SU-DHL-6 (cell line): Measurements from ENCODE around the gene GTF3C1.
A peak's percentile ranks its signal among the peaks of the same experiment; 100 is the strongest.

ENCODE experiments used
- H2AFZ ChIP-seq: fragments of 200-600 bp; sonication (generic); 2 replicates; pipeline ENCODE4 v1.6.1; 2014; ENCODE audit warnings: low read depth, mild to moderate bottlenecking, moderate library complexity, mixed read lengths, antibody characterized with exemption, low read length; ENCODE audit not compliant: severe bottlenecking
- H3F3A ChIP-seq: fragments of 200-600 bp; shearing (Covaris generic); 2 replicates; pipeline ENCODE4 v1.6.0; 2016; ENCODE audit warnings: antibody characterized with exemption, mild to moderate bottlenecking; ENCODE audit not compliant: insufficient read depth
- H3K27ac ChIP-seq: fragments of 200-600 bp; sonication (generic); 2 replicates; pipeline ENCODE4 v1.5.1; 2016; ENCODE audit warnings: low read depth, mild to moderate bottlenecking, low read length, moderate library complexity, mixed read lengths
- H3K27me3 ChIP-seq: fragments of 200-600 bp; sonication (generic), shearing (Covaris generic); 2 replicates; pipeline ENCODE4 v1.6.0; 2014; ENCODE audit warnings: mild to moderate bottlenecking, low read length
- H3K36me3 ChIP-seq: fragments of 200-600 bp; sonication (generic); 2 replicates; pipeline ENCODE4 v1.6.1; 2014; ENCODE audit warnings: mild to moderate bottlenecking, low read length, mixed read lengths
- H3K4me2 ChIP-seq: fragments of 300-600, 200-600 bp; shearing (Covaris generic), sonication (generic); 2 replicates; pipeline ENCODE4 v1.6.0; 2014; ENCODE audit warnings: low read length, low read depth, mild to moderate bottlenecking; ENCODE audit not compliant: poor library complexity, severe bottlenecking
- H3K4me3 ChIP-seq: fragments of 200-600 bp; sonication (generic); 2 replicates; pipeline ENCODE4 v1.5.1; 2014; ENCODE audit warnings: antibody characterized with exemption, low read length, mild to moderate bottlenecking, mixed read lengths; ENCODE audit not compliant: insufficient read depth, poor library complexity, severe bottlenecking
- H3K79me2 ChIP-seq: fragments of 200-600 bp; sonication (generic); 2 replicates; pipeline ENCODE4 v1.6.1; 2014; ENCODE audit warnings: mild to moderate bottlenecking, low read length, moderate library complexity; ENCODE audit not compliant: insufficient read depth
- H3K9ac ChIP-seq: fragments of 200-600 bp; sonication (generic); 2 replicates; pipeline ENCODE4 v1.7.0; 2014; ENCODE audit warnings: mild to moderate bottlenecking, low read length
- H3K9me2 ChIP-seq: fragments of 200-600 bp; sonication (generic); replicated peaks from 2 replicates; pipeline ENCODE4 v1.6.1; 2014; ENCODE audit warnings: low read length; ENCODE audit not compliant: insufficient read depth
- H3K9me3 ChIP-seq: fragments of 200-600 bp; sonication (generic); 2 replicates; pipeline ENCODE4 v1.6.1; 2014; ENCODE audit warnings: low read length, mixed read lengths; ENCODE audit not compliant: insufficient read depth
- H4K20me1 ChIP-seq: fragments of 200-600 bp; sonication (generic); 2 replicates; pipeline ENCODE4 v1.6.1; 2014; ENCODE audit warnings: low read depth, mild to moderate bottlenecking, antibody characterized with exemption, low read length, moderate library complexity, mixed read lengths
- CTCF ChIP-seq: fragments of 200-600 bp; sonication (generic); IDR thresholded peaks from one replicate; pipeline ENCODE4 v1.5.1; 2017; ENCODE audit warnings: antibody characterized with exemption, mild to moderate bottlenecking, low read length, moderate library complexity; ENCODE audit not compliant: insufficient read depth, poor library complexity, severe bottlenecking
- EZH2phosphoT487 ChIP-seq: fragments of 200-600 bp; sonication (generic), shearing (Covaris generic); conservative IDR thresholded peaks from 2 replicates; pipeline ENCODE4 v1.6.1; 2018; ENCODE audit warnings: mild to moderate bottlenecking, antibody characterized with exemption, low read length, moderate library complexity, mixed read lengths

Gene GTF3C1

GRCh38 chr16:27447301-27447700 lies 102.4 kb downstream of the GTF3C1 start:
- Histone ChIP-seq H4K20me1 (no peaks in the 10 kb centered on the region), H3K4me3 (no peak overlapping the region), H3F3A (peaks cover 12% of the 10 kb centered on the region; the same call in 1 of the 2 replicates), H3K9me2 (no peaks in the 10 kb centered on the region), H3K9ac (no peak overlapping the region), H2AFZ (no peak overlapping the region), H3K36me3 (no peaks in the 10 kb centered on the region; the same call in none of the 2 replicates), H3K9me3 (no peaks in the 10 kb centered on the region), H3K27ac (no peak overlapping the region), H3K27me3 (no peaks in the 10 kb centered on the region), H3K4me2 (no peak overlapping the region), H3K79me2 (no peaks in the 10 kb centered on the region)
- TF ChIP-seq CTCF, result no peak
- no peak for TF ChIP-seq EZH2phosphoT487

- H3K4me2 ChIP-seq, result no peak overlapping the region
- H3K9me3 ChIP-seq, result no peaks in the 10 kb centered on the region
- peaks cover 12% of the 10 kb centered on the region; the same call in 1 of the 2 replicates for H3F3A ChIP-seq
- H3K9ac ChIP-seq, result no peak overlapping the region
- no peaks in the 10 kb centered on the region for H3K9me2 ChIP-seq
- TF ChIP-seq EZH2phosphoT487 (no peak), CTCF (no peak)
- no peak overlapping the region for H2AFZ ChIP-seq
- no peaks in the 10 kb centered on the region for H4K20me1 ChIP-seq
- 0 out of 2 replicates have a peak overlapping the region, but pooled peaks have one; percentile 3 for H3K27ac ChIP-seq
- no peaks in the 10 kb centered on the region for H3K27me3 ChIP-seq
- H3K36me3 ChIP-seq, result no peaks in the 10 kb centered on the region; the same call in none of the 2 replicates
- no peaks in the 10 kb centered on the region for H3K79me2 ChIP-seq
- no peak overlapping the region for H3K4me3 ChIP-seq
Observed at GRCh38 chr16:27446721-27447120, 103.0 kb downstream of the GTF3C1 start.

GRCh38 chr16:27445502-27446175 lies 104.1 kb downstream of the GTF3C1 start:
- H3F3A ChIP-seq, result peaks cover 9% of the 10 kb centered on the region; the same call in 1 of the 2 replicates
- TF ChIP-seq EZH2phosphoT487, result no peak
- TF ChIP-seq CTCF, result no peak
- H2AFZ ChIP-seq, result no peak overlapping the region
- H3K79me2 ChIP-seq, result no peaks in the 10 kb centered on the region
- no peaks in the 10 kb centered on the region for H4K20me1 ChIP-seq
- no peak overlapping the region for H3K4me2 ChIP-seq
- H3K9me3 ChIP-seq, result no peaks in the 10 kb centered on the region
- H3K4me3 ChIP-seq, result no peak overlapping the region
- H3K9me2 ChIP-seq, result no peaks in the 10 kb centered on the region
- H3K9ac ChIP-seq, result no peak overlapping the region
- no peaks in the 10 kb centered on the region; the same call in none of the 2 replicates for H3K36me3 ChIP-seq
- no peak overlapping the region for H3K27ac ChIP-seq
- no peaks in the 10 kb centered on the region for H3K27me3 ChIP-seq
